A204.1 (cell line): ENCODE measurements around the gene C12orf42.

Source experiments
- FAIRE-seq: peaks from 2 replicates; lab custom pipeline; 2012; peaks lifted over from hg19 to GRCh38; lab: Jason Lieb, UNC

C12orf42 gene

DNA sequence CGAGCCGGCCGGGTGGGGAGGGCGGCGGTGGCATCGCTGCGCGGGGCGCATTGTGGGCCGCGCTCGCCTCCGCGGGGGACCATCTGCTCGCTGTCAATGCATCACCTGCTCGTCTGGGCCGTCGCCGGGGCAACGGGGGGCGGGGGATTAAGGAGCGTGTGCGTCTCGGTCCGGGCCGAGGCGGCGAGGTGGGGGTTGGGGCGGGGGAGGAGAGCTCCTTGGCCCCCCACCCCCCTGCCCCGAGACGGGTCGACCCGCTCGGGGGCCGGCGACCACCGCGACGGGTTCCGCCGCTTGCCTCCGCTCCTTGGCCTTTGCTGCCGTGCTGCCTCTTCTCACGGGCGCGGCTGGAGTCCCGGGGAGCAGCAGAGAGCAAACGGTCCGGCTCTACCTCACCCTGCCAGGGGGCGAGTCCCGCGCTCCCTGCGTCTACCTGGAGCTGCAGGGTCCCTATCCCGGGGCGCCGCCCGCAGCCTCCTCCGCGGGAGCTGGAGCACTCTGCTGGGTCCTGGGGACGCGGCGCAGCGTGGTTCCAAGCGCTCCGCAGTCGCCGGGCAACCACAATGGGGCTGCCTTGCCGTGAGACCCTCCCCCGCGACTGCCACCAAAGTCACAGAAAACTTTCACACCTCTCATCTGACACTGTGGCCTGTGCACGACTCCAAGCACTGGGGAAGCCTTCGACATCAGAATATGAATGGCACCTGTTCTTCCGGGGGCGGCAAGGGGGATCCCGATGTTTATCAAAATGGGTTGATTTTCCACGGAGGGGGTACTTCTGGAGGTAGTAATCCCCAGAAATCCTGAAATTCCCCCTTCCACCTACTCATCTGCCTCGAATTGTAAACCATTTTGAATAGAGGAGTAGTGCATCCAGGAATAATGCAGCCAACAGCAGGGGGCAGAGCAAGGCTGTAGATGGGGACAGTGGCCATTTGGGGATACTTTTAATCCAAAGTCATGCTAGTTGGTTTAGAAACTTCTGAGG lies at the start of gene C12orf42:
C12orf42 (minus strand) TSS at position 500 of the 988 bp plus-strand sequence. CDS start 17,542 bp downstream, outside the sequence.
- no peak for FAIRE-seq

GRCh38 chr12:103542078-103542477 lies 46.3 kb upstream of the C12orf42 start:
- no peak for FAIRE-seq

DNA sequence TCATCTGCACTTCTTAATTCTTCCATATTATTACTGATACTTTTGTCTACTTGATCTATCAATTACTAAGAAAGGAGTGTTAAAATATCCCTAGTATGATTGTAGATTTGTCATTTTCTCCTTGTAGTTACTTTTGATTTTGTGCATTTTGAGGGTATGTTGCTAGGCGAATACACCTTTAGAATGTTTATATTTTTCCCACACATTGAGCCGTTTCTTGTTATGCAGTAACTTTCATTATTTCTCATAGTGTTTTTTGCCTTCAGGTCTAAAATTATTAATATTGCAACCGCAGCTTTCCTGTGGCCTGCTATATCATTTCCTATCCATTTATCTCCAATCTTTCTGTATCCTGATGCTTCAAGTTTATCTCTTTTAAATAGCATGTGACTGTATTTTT lies 44.6 kb upstream of the C12orf42 start:
- no peak for FAIRE-seq

- FAIRE-seq, result no peak
Observed at GRCh38 chr12:103538397-103538796, 42.6 kb upstream of the C12orf42 start.

DNA sequence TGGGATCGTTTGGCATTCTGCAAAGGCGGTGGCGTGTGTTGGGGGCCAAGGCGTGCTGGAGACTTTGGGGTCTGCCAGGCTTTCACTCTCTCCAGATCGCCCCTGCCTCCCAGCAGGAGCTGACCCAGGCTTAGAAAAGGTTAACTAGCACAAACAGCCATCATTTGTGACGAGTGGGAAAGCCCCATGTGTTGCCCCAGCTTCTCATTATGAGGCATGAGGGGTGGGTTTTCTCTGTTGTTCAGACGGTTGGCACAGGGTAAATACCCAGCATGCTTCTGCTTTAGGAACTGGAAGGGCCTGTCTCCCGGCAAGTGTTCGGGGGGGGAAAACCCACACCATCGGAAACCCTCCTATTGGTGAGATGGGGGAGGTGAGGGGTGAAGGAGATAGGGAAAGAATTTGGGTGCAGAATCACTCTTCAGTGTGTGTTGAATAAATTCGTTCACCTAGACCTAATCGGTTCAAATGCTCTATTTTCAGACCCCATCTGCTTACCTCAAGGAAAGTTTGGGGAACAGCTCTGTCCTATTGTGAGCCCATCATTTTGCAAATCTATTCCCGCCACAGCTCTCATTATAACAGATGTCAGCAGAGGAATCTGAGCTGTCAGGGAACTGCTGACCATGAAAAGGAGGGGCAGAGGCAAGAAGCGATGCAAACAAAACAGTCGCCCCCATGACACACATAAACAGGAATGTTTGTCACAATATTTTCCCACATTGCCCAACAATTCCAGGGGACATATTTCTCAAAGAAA lies 34.7 kb upstream of the C12orf42 start:
- no peak for FAIRE-seq

GRCh38 chr12:103529306-103529705 lies 33.5 kb upstream of the C12orf42 start:
- FAIRE-seq, result no peak

- FAIRE-seq, result no peak
Observed at GRCh38 chr12:103524238-103524875, 28.6 kb upstream of the C12orf42 start.

GRCh38 chr12:103523771-103524170 lies 28.0 kb upstream of the C12orf42 start:
- no peak for FAIRE-seq

- no peak for FAIRE-seq
Observed at GRCh38 chr12:103520686-103521215, 25.0 kb upstream of the C12orf42 start.

DNA sequence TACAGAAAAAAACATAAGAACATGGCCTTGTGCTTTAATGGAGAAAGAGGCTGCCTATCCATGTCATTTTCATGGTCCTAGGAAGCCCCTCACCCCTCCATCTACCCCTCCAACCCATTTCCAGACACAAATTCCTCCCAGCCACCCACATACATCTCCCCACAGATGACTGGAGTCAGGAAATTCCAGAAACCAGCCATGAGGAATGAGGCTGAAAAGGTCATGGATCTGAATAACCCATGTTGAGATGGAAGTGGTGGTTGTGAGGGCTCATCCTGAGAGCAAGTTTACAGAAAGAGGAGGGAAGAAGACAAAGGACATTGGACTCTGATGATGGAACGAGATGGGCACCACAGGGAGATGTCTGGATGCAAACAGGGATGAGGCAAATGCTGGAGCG lies 23.9 kb upstream of the C12orf42 start:
- FAIRE-seq, result no peak

DNA sequence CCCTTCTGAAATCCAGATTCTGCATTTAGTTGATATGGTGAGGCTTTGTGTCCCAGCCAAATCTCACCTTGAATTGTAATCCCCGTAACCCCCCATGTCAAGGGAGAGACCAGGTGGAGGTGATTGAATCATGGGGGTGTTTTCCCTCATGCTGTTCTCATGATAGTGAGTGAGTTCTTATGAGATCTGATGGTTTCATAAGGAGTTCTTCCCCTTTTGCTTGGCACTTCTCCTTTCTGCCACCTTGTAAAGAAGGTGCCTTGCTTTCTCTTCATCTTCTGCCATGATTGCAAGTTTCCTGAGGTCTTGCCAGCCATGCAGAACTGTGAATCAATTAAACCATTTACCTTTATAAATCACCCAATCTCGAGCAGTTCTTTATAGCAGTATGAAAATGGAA lies 23.1 kb upstream of the C12orf42 start:
- no peak for FAIRE-seq

GRCh38 chr12:103517161-103517560 lies 21.4 kb upstream of the C12orf42 start:
- no peak for FAIRE-seq

DNA sequence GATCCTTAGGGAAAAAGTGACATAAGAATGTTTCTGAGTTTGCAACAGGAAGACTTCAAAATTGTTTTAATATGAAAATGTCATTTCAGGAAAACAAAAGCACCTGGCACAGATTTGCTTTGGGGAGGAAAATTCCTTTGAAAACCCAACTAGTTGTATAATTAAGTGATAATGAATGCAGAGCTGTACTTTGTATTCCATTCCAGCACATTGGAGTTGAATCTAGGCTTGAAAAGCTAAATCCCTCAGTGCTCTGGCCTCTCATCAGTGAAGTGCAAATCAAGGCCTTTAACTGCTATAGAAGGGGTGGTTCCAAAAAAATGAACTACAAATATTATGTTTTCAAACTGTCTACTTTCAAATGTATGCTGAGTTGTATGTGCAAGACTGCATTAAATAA lies 19.6 kb upstream of the C12orf42 start:
- no peak for FAIRE-seq

DNA sequence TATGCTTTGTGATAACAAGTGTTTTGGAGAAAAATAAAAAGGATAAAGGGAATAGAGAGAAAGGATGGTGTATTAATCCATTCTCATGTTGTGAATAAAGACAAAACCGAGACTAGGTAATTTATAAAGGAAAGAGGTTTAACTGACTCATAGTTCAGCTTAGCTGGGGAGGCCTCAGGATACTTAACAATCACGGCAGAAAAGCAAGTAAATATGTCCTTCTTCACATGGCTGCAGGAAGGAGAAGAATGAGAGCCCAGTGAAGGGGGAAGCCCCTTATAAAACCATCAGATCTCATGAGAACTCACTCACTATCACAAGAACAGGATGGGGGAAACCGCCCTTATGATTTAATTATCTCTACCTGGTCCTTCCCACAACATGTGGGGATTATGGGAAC lies 18.1 kb upstream of the C12orf42 start:
- no peak for FAIRE-seq

DNA sequence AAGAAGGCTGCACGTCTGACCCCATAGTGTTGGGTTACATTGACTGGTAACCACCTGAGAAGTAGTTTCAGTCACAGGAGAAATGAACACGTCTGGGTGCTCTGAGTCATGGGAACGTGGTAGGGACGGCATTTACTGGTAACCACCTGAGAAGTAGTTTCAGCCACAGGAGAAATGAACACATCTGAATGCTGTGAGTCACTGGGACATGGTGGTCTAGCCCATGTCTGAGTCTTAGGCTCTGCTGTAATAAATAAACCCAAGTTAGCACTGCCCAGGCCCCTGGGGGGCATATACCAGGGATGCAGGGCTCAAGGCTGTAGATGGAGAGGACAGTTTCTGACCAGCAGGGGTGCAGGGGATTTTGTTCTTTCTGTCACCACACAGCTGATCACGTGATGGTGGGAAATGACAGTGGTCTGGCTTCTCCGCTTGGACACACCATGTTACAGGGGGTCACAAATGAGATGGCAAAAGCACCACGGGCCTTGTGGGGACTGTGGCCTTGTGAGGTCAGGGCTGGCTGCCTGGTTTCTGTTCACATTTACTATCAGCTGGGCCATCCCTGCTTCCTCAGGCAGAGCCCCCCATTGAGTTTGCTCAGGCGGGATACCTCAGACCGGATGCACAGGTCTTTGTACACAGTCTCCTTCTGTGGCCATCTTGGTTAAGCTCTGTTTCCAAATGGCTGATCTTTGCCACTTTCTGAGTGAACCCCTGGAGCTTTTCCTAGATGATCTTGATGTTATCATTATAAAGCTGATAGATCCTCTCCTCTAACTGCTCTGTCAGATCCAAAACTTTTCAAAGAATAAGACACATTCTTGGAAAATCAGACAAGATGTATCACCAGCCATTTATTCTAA lies 9.8 kb upstream of the C12orf42 start:
- no peak for FAIRE-seq

DNA sequence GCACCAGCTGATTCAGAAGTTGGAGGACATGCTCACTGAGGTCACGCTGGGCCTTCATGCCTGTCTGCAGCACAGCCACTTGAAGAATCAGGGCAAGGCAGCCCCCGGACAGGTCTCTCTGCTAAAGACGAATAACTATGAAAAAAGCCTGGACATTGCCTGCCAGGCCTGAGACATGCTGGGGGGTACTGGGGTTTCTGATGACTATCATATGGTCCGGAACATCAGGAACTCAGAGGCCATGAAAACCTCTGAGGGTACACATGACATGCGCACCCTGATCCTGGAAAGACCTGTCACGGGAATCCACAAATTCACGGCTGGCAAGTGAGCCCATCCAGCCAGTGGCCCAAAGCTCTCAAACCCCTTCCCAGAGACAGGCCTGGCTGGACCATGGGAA lies 8.8 kb upstream of the C12orf42 start:
- no peak for FAIRE-seq

- no peak for FAIRE-seq
Observed at GRCh38 chr12:103503546-103504480, 8.0 kb upstream of the C12orf42 start.

GRCh38 chr12:103501447-103501846 lies 5.7 kb upstream of the C12orf42 start:
- no peak for FAIRE-seq

GRCh38 chr12:103499571-103499970 lies 3.8 kb upstream of the C12orf42 start:
- FAIRE-seq, result no peak

DNA sequence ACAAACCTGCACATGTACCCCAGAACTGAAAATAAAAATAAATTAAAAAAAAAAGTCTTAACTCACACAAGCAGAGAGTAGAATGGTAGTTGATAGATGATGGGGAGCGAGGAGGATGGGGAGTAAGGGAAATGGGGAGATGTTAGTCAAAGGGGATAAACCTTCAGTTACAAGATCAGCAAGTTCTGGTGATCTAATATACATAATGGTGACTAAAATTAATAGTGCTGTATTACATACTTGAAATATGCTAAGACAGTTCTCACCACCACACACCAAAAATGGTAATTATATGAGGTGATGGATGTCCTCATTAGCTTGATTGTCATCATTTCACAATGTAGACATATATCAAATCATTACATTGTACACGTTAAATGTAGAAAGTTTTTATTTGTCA lies 3.2 kb upstream of the C12orf42 start:
- no peak for FAIRE-seq
